ENCODE measurements around the gene CDH22.

The CDH22 gene

DNA sequence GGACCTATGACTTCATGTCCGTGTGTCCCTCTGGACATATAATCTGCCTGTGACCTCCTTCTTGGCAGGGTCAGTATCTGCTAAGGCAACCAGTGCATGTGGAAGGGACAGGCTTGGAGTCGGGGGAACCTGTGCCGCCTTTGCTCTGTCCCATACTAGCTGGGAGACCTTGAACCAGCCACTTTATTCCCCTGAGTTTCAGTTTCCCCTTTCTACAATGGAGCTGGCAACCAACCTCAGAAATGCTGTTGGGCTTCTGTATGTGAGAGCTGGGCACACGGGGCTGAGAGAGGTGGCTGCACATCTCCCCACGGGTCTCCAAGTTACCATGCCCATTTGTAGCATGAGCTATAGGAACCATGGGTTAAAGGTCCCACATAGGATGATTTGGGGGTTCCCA lies 136.4 kb downstream of the CDH22 start:
- no peaks in the 10 kb centered on the region for H3K79me2 ChIP-seq (ENCODE audit: low read length)
- no peaks in the 10 kb centered on the region for H3K36me3 ChIP-seq (replicated peaks; ENCODE audit: low read depth, low read length)
- H3K9ac ChIP-seq (ENCODE audit: low read length) = no peak overlapping the region
- H2AFZ ChIP-seq (ENCODE audit: low read depth, low read length) = no peak overlapping the region
- H3K27ac ChIP-seq (ENCODE audit: low read length) = no peak overlapping the region
- no peaks in the 10 kb centered on the region for H3K4me1 ChIP-seq (ENCODE audit: low read length)
- no peak overlapping the region for H3K4me2 ChIP-seq (ENCODE audit: low read length)
- H3K9me3 ChIP-seq (ENCODE audit: insufficient read depth, low read length) = no peaks in the 10 kb centered on the region
- TF ChIP-seq, protein P1, sequence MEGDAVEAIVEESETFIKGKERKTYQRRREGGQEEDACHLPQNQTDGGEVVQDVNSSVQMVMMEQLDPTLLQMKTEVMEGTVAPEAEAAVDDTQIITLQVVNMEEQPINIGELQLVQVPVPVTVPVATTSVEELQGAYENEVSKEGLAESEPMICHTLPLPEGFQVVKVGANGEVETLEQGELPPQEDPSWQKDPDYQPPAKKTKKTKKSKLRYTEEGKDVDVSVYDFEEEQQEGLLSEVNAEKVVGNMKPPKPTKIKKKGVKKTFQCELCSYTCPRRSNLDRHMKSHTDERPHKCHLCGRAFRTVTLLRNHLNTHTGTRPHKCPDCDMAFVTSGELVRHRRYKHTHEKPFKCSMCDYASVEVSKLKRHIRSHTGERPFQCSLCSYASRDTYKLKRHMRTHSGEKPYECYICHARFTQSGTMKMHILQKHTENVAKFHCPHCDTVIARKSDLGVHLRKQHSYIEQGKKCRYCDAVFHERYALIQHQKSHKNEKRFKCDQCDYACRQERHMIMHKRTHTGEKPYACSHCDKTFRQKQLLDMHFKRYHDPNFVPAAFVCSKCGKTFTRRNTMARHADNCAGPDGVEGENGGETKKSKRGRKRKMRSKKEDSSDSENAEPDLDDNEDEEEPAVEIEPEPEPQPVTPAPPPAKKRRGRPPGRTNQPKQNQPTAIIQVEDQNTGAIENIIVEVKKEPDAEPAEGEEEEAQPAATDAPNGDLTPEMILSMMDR (IDR thresholded peaks at IDR 0.05; ENCODE audit: low read depth, low read length) = no peak
- no peak for TF ChIP-seq EZH2phosphoT487 (IDR thresholded peaks at IDR 0.05; ENCODE audit: low read depth)
- H3K4me3 ChIP-seq (ENCODE audit: low read length) = no peak overlapping the region
- H3K27me3 ChIP-seq (ENCODE audit: low read depth, low read length) = peaks cover 80% of the 10 kb centered on the region
- H4K20me1 ChIP-seq (ENCODE audit: insufficient read depth, low read length) = no peaks in the 10 kb centered on the region

DNA sequence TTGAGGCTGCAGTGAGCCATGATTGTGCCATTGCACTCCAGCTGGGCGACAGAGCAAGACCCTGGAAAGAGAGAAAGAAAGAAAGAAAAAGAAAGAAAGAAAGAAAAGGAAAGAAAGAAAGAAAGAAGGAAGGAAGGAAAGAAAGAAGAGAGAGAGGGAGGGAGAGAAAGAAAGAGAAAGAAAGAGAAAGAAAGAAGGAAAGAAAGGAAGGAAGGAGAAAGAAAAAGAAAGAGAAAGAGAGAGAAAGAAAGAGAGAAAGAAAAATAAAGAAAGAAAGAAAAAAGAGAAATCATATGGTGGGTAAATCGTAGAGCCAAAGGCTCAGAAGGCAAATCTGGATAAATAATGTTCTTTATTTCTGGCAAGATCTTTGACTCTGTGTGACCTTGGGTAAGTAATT lies 136.8 kb downstream of the CDH22 start:
- no peaks in the 10 kb centered on the region for H3K9me3 ChIP-seq (ENCODE audit: insufficient read depth, low read length)
- H3K36me3 ChIP-seq (replicated peaks; ENCODE audit: low read depth, low read length) = no peaks in the 10 kb centered on the region
- H3K27me3 ChIP-seq (ENCODE audit: low read depth, low read length) = peaks cover 80% of the 10 kb centered on the region
- H3K4me3 ChIP-seq (ENCODE audit: low read length) = no peak overlapping the region
- no peak overlapping the region for H3K27ac ChIP-seq (ENCODE audit: low read length)
- H4K20me1 ChIP-seq (ENCODE audit: insufficient read depth, low read length) = no peaks in the 10 kb centered on the region
- no peak overlapping the region for H2AFZ ChIP-seq (ENCODE audit: low read depth, low read length)
- no peak overlapping the region for H3K9ac ChIP-seq (ENCODE audit: low read length)
- H3K79me2 ChIP-seq (ENCODE audit: low read length) = no peaks in the 10 kb centered on the region
- H3K4me1 ChIP-seq (ENCODE audit: low read length) = no peaks in the 10 kb centered on the region
- H3K4me2 ChIP-seq (ENCODE audit: low read length) = no peak overlapping the region
- TF ChIP-seq, protein P1 (IDR thresholded peaks at IDR 0.05; ENCODE audit: low read depth, low read length) = no peak
- TF ChIP-seq EZH2phosphoT487 (IDR thresholded peaks at IDR 0.05; ENCODE audit: low read depth) = no peak

DNA sequence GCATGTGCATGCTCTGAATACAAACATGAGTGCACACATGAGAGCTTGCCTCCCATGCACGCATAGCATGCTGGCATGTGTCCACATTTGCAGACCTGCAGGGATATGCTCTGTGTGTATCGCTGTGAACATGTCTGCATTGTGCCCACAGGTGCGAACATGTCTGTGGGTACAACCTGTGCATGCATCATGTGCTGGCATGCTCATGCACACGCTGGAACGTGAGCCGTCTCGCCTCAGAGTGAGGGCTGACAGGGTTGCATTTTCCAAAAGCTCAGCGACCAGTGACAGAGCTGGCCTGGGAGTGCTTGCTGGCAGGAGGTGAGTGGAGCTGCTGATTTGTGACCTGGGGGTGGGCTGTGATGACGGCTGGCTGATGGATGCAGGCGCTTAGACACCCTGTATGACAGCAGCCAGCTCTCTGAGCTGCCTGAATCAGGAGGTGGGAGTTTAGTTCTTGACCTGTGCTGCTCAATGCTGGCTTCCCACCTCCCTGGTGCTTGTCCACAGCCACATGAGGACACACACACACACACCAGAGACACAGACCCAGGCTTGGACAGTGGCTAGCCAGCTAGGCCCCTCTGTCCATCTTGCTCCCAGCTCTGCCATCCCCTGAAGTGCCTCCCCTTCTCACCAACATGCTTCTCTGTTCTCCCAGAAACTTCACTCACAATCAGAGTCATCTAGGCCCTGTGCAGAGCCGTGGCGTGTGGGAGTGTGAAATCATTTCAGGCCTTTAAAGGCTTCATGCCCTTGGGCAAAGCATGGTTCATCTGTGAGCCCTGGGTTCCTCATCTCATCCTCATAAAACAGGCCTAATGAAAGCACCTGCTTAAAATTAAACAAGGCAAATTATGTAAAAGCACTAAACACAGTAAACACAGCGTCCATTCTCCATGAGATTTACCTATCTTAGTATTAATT lies 138.8 kb downstream of the CDH22 start:
- no peaks in the 10 kb centered on the region for H3K4me1 ChIP-seq (ENCODE audit: low read length)
- no peak overlapping the region for H3K9ac ChIP-seq (ENCODE audit: low read length)
- H3K36me3 ChIP-seq (replicated peaks; ENCODE audit: low read depth, low read length) = no peaks in the 10 kb centered on the region
- no peak for TF ChIP-seq EZH2phosphoT487 (IDR thresholded peaks at IDR 0.05; ENCODE audit: low read depth)
- TF ChIP-seq, protein P1 (IDR thresholded peaks at IDR 0.05; ENCODE audit: low read depth, low read length) = no peak
- H3K9me3 ChIP-seq (ENCODE audit: insufficient read depth, low read length) = no peaks in the 10 kb centered on the region
- no peak overlapping the region for H3K27ac ChIP-seq (ENCODE audit: low read length)
- H2AFZ ChIP-seq (ENCODE audit: low read depth, low read length) = no peak overlapping the region
- peaks cover 72% of the 10 kb centered on the region for H3K27me3 ChIP-seq (ENCODE audit: low read depth, low read length)
- no peak overlapping the region for H3K4me3 ChIP-seq (ENCODE audit: low read length)
- H3K4me2 ChIP-seq (ENCODE audit: low read length) = no peak overlapping the region
- no peaks in the 10 kb centered on the region for H3K79me2 ChIP-seq (ENCODE audit: low read length)
- no peaks in the 10 kb centered on the region for H4K20me1 ChIP-seq (ENCODE audit: insufficient read depth, low read length)

DNA sequence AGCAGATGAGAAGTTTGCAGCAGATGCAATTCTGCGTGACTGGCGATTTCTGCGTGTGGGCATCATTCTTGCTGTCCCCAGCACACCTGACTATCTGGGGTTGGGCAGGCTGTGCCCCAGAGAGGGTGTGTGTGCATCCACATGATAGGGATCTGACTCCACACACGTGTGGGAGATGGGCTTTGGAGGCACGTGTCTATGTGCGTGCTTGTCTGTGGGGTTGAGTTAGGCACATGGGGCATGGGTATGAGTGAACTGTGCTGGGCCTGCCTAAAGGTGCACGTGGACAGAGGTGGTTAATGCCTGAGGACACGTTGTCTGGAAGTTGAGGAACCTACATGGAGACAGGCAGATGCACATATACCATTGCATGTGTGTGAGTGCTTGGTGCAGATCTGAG lies 139.9 kb downstream of the CDH22 start:
- Histone ChIP-seq H3K79me2 (ENCODE audit: low read length) (no peaks in the 10 kb centered on the region), H3K9ac (ENCODE audit: low read length) (no peak overlapping the region), H3K9me3 (ENCODE audit: insufficient read depth, low read length) (no peaks in the 10 kb centered on the region), H3K27me3 (ENCODE audit: low read depth, low read length) (peaks cover 77% of the 10 kb centered on the region), H3K4me3 (ENCODE audit: low read length) (no peak overlapping the region), H4K20me1 (ENCODE audit: insufficient read depth, low read length) (no peaks in the 10 kb centered on the region), H3K36me3 (replicated peaks; ENCODE audit: low read depth, low read length) (no peaks in the 10 kb centered on the region), H3K27ac (ENCODE audit: low read length) (no peak overlapping the region), H3K4me2 (ENCODE audit: low read length) (no peak overlapping the region), H2AFZ (ENCODE audit: low read depth, low read length) (no peak overlapping the region), H3K4me1 (ENCODE audit: low read length) (no peaks in the 10 kb centered on the region)
- no peak for TF ChIP-seq EZH2phosphoT487 (IDR thresholded peaks at IDR 0.05; ENCODE audit: low read depth)
- TF ChIP-seq, protein P1 (IDR thresholded peaks at IDR 0.05; ENCODE audit: low read depth, low read length) = no peak
